Neural cell (in vitro differentiated cells): ENCODE measurements around the gene CCDC106. TPM values are rescaled to one million over a fixed set of nuclear protein-coding genes. Genes with fewer than 3 reads are reported as not detected.
A peak's percentile ranks its signal among the peaks of the same experiment; 100 is the strongest.

Experiments
- H2AFZ ChIP-seq: fragments of 200-600, 300-800 bp; sonication (generic), shearing (Covaris generic); 2 replicates; pipeline ENCODE4 v1.6.0; 2014; ENCODE audit warnings: low read depth, mild to moderate bottlenecking, antibody characterized with exemption, low read length, moderate library complexity
- H3F3A ChIP-seq: fragments of 200-600 bp; shearing (Covaris generic); 2 replicates; pipeline ENCODE4 v1.6.1; 2016; ENCODE audit warnings: mild to moderate bottlenecking, moderate library complexity, mixed read lengths, antibody characterized with exemption, low read length; ENCODE audit not compliant: insufficient read depth, poor library complexity, severe bottlenecking
- H3K27ac ChIP-seq: fragments of 200-600, 300-800 bp; sonication (generic), shearing (Covaris generic); 2 replicates; pipeline ENCODE4 v1.5.1; 2014; ENCODE audit warnings: mild to moderate bottlenecking, low read length, moderate library complexity
- H3K27me3 ChIP-seq: fragments of 300-800, 200-600 bp; sonication (generic), shearing (Covaris generic); 2 replicates; pipeline ENCODE4 v1.6.0; 2014; ENCODE audit warnings: mild to moderate bottlenecking, low read depth, low read length, moderate library complexity; ENCODE audit not compliant: insufficient read depth
- H3K36me3 ChIP-seq: fragments of 300-800, 200-600 bp; sonication (generic), shearing (Covaris generic); 2 replicates; pipeline ENCODE4 v1.5.1; 2014; ENCODE audit warnings: mild to moderate bottlenecking, antibody characterized with exemption, low read length, moderate library complexity; ENCODE audit not compliant: insufficient read depth
- H3K4me2 ChIP-seq: fragments of 300-800, 200-600 bp; sonication (generic), shearing (Covaris generic); 2 replicates; pipeline ENCODE4 v1.6.0; 2014; ENCODE audit warnings: mild to moderate bottlenecking, low read length
- H3K4me3 ChIP-seq: fragments of 300-800, 200-600 bp; sonication (generic), shearing (Covaris generic); 2 replicates; pipeline ENCODE4 v1.5.1; 2014; ENCODE audit warnings: mild to moderate bottlenecking, low read length, moderate library complexity
- H3K79me2 ChIP-seq: fragments of 200-600 bp; shearing (Covaris generic); replicated peaks from 2 replicates; pipeline ENCODE4 v1.6.0; 2014; ENCODE audit warnings: mild to moderate bottlenecking, low read length, moderate library complexity; ENCODE audit not compliant: insufficient read depth
- H3K9ac ChIP-seq: fragments of 300-800, 200-600 bp; sonication (generic), shearing (Covaris generic); 2 replicates; pipeline ENCODE4 v1.6.1; 2016; ENCODE audit warnings: mild to moderate bottlenecking, low read length, mixed read lengths
- H3K9me2 ChIP-seq: fragments of 200-600 bp; shearing (Covaris generic); 2 replicates; pipeline ENCODE4 v1.6.1; 2016; ENCODE audit warnings: mild to moderate bottlenecking, low read length, mixed read lengths; ENCODE audit not compliant: insufficient read depth
- H3K9me3 ChIP-seq: fragments of 200-600, 300-800 bp; sonication (generic), shearing (Covaris generic); 2 replicates; pipeline ENCODE4 v1.6.1; 2016; ENCODE audit warnings: mild to moderate bottlenecking, mixed run types, low read length, moderate library complexity, mixed read lengths
- H4K20me1 ChIP-seq: fragments of 200-600 bp; shearing (Covaris generic); 2 replicates; pipeline ENCODE4 v1.6.1; 2016; ENCODE audit warnings: mild to moderate bottlenecking, mixed run types; ENCODE audit not compliant: insufficient read depth
- CTCF ChIP-seq: fragments of 450-650 bp; IDR thresholded peaks from 2 replicates; pipeline ENCODE4 v1.5.1; 2014; ENCODE audit warnings: antibody characterized with exemption, mild to moderate bottlenecking, moderate library complexity; ENCODE audit not compliant: poor library complexity, severe bottlenecking
- EP300 ChIP-seq: fragments of 450-650 bp; conservative IDR thresholded peaks from 2 replicates; pipeline ENCODE4 v1.6.1; 2014; ENCODE audit warnings: antibody characterized with exemption, mild to moderate bottlenecking, moderate library complexity; ENCODE audit not compliant: poor library complexity, severe bottlenecking
- EZH2 ChIP-seq: fragments of 200-600, 300-800 bp; shearing (Covaris generic), sonication (generic); IDR thresholded peaks from 2 replicates; pipeline ENCODE4 v1.6.1; 2014; ENCODE audit warnings: antibody characterized with exemption, low read length, borderline replicate concordance, mild to moderate bottlenecking; ENCODE audit not compliant: insufficient read depth, poor library complexity, severe bottlenecking
- MXI1 ChIP-seq: fragments of 450-650 bp; conservative IDR thresholded peaks from 2 replicates; pipeline ENCODE4 v1.6.1; 2014; ENCODE audit warnings: antibody characterized with exemption, mild to moderate bottlenecking; ENCODE audit not compliant: poor library complexity, severe bottlenecking
- POLR2AphosphoS5 ChIP-seq: IDR thresholded peaks from 2 replicates; pipeline ENCODE4 v1.6.1; 2012
- RAD21 ChIP-seq: fragments of 450-650 bp; conservative IDR thresholded peaks from 2 replicates; pipeline ENCODE4 v1.6.1; 2014; ENCODE audit warnings: antibody characterized with exemption, mild to moderate bottlenecking, moderate library complexity
- REST ChIP-seq: IDR thresholded peaks from 2 replicates; pipeline ENCODE4 v1.6.1; 2012; ENCODE audit warnings: borderline replicate concordance
- SMC3 ChIP-seq: fragments of 450-650 bp; conservative IDR thresholded peaks from 2 replicates; pipeline ENCODE4 v1.6.1; 2014; ENCODE audit warnings: antibody characterized with exemption, mild to moderate bottlenecking, moderate library complexity; ENCODE audit not compliant: poor library complexity
- TAF1 ChIP-seq: IDR thresholded peaks from 2 replicates; pipeline ENCODE4 v1.6.1; 2012; ENCODE audit warnings: low read depth
- polyA plus RNA-seq: library from polyadenylated mRNA; depleted of rRNA; stranded (reverse); fragments of >200 nt; gene quantifications from 2 replicates; pipeline ENCODE4 v1.2.3, GENCODE V29; 2014

CCDC106 gene
- polyA plus RNA-seq, 1 donor from 2014 or later = 33.8 TPM

- H3K79me2 ChIP-seq = peaks cover 26% of the 10 kb centered on the region
- H2AFZ ChIP-seq = no peak overlapping the region
These were observed 22.5 kb downstream of the CCDC106 start for GRCh38 chr19:55670280-55671053.

GRCh38 chr19:55671054-55671378 is 23.0 kb downstream of the CCDC106 start:
- H3K9me2 ChIP-seq = no peaks in the 10 kb centered on the region
- no peaks in the 10 kb centered on the region for H3F3A ChIP-seq
- H3K27me3 ChIP-seq = no peaks in the 10 kb centered on the region
- no peaks in the 10 kb centered on the region for H3K36me3 ChIP-seq
- H2AFZ ChIP-seq = no peak overlapping the region
- peaks cover 8% of the 10 kb centered on the region for H4K20me1 ChIP-seq
- H3K9me3 ChIP-seq = no peaks in the 10 kb centered on the region
- TF ChIP-seq MXI1 (no peak), EP300 (no peak), EZH2 (no peak), POLR2AphosphoS5 (no peak), TAF1 (no peak), RAD21 (no peak), REST (no peak), CTCF (no peak)
- H3K27ac ChIP-seq = no peak overlapping the region
- H3K79me2 ChIP-seq = peaks cover 31% of the 10 kb centered on the region
- H3K4me2 ChIP-seq = no peak overlapping the region
- H3K4me3 ChIP-seq = no peak overlapping the region
- no peak overlapping the region for H3K9ac ChIP-seq

More at GRCh38 chr19:55670280-55671053, 22.5 kb downstream of the CCDC106 start:
- H3K27me3 ChIP-seq = no peaks in the 10 kb centered on the region
- no peaks in the 10 kb centered on the region for H3K36me3 ChIP-seq
- peak; percentile 33 for TF ChIP-seq POLR2AphosphoS5
- no peak for TF ChIP-seq EP300
- no peak overlapping the region for H3K4me2 ChIP-seq
- H3K4me3 ChIP-seq = no peak overlapping the region
- H3F3A ChIP-seq = no peaks in the 10 kb centered on the region
- no peak overlapping the region for H3K9ac ChIP-seq
- H3K27ac ChIP-seq = no peak overlapping the region
- H3K9me3 ChIP-seq = no peaks in the 10 kb centered on the region
- peaks cover 8% of the 10 kb centered on the region for H4K20me1 ChIP-seq
- no peaks in the 10 kb centered on the region for H3K9me2 ChIP-seq

- no peak for TF ChIP-seq MXI1
- TF ChIP-seq POLR2AphosphoS5 = no peak
- TF ChIP-seq REST = no peak
- TF ChIP-seq SMC3 = no peak
- TF ChIP-seq EZH2 = no peak
- no peak for TF ChIP-seq RAD21
- TF ChIP-seq TAF1 = no peak
- TF ChIP-seq CTCF = no peak
- no peak for TF ChIP-seq EP300
- Histone ChIP-seq H3K4me2 (no peak overlapping the region), H3K27me3 (no peaks in the 10 kb centered on the region), H3K36me3 (no peaks in the 10 kb centered on the region), H3F3A (no peaks in the 10 kb centered on the region), H3K9ac (no peak overlapping the region), H2AFZ (no peak overlapping the region), H3K79me2 (peaks cover 38% of the 10 kb centered on the region), H3K27ac (no peak overlapping the region), H4K20me1 (peaks cover 6% of the 10 kb centered on the region), H3K4me3 (no peak overlapping the region), H3K9me2 (no peaks in the 10 kb centered on the region), H3K9me3 (no peaks in the 10 kb centered on the region)
These were observed 24.4 kb downstream of the CCDC106 start for GRCh38 chr19:55672418-55672817.
